PC-3 (cell line): ENCODE data around the gene CKAP2. TPM values are rescaled to one million over a fixed set of nuclear protein-coding genes. Genes with fewer than 3 reads are reported as not detected.

Source experiments
- ATAC-seq: fragments of 200-7000 bp; cut with Tn5 transposase; 2 replicates; pipeline ENCODE4 v1.9.1; 2020; ENCODE audit warnings: mild to moderate bottlenecking, moderate library complexity
- BruUV-seq: library from RNA; stranded (reverse); fragments of 400-500 nt; replicated peaks from 2 replicates; lab custom pipeline; 2021; lab: Mats Ljungman, UMichigan
- CTCF ChIA-PET: fragments of 300-600 bp; sonication (Branson Sonifier 250); formaldehyde crosslinking; loops from one replicate; lab custom pipeline; 2022; ENCODE audit warnings: antibody characterized with exemption; lab: Charles Lee
- POLR2A ChIA-PET: fragments of 300-600 bp; sonication (Branson Sonifier 250); formaldehyde crosslinking; loops from one replicate; lab custom pipeline; 2022; ENCODE audit warnings: antibody characterized with exemption; ENCODE audit not compliant: unreplicated experiment; lab: Charles Lee
- DNase-seq: peaks from one replicate; pipeline ENCODE4 v3.0.0-alpha.2; 2015
- H2AFZ ChIP-seq: fragments of 300-600 bp; sonication (generic); 2 replicates; pipeline ENCODE4 v1.6.0; 2016; ENCODE audit warnings: antibody characterized with exemption, low read length
- H3F3A ChIP-seq: fragments of 300-600 bp; sonication (generic); one replicate; pipeline ENCODE4 v1.6.0; 2017; ENCODE audit warnings: antibody characterized with exemption, low read length, control low read depth, mild to moderate bottlenecking; ENCODE audit not compliant: unreplicated experiment
- H3K27ac ChIP-seq: fragments of 300-600 bp; sonication (generic); 2 replicates; pipeline ENCODE4 v1.5.1; 2016; ENCODE audit warnings: mild to moderate bottlenecking, low read length
- H3K27me3 ChIP-seq: fragments of 300-600 bp; sonication (generic); 2 replicates; pipeline ENCODE4 v1.6.1; 2016; ENCODE audit warnings: low read length, mixed read lengths
- H3K36me3 ChIP-seq: fragments of 300-600 bp; sonication (generic); 2 replicates; pipeline ENCODE4 v1.6.1; 2016; ENCODE audit warnings: low read depth, mixed run types, low read length, mixed read lengths
- H3K4me1 ChIP-seq: fragments of 300-600 bp; sonication (generic); 2 replicates; pipeline ENCODE4 v1.5.1; 2016; ENCODE audit warnings: low read length; ENCODE audit not compliant: insufficient read depth
- H3K4me2 ChIP-seq: fragments of 300-600 bp; sonication (generic); 2 replicates; pipeline ENCODE4 v1.6.0; 2016; ENCODE audit warnings: low read length
- H3K4me3 ChIP-seq: fragments of 300-600 bp; sonication (generic); 2 replicates; pipeline ENCODE4 v1.5.1; 2016; ENCODE audit warnings: mild to moderate bottlenecking, low read length, mixed read lengths
- H3K79me2 ChIP-seq: fragments of 300-600 bp; sonication (generic); 2 replicates; pipeline ENCODE4 v1.6.1; 2017; ENCODE audit warnings: low read length, mixed read lengths
- H3K9ac ChIP-seq: fragments of 300-600 bp; sonication (generic); 2 replicates; pipeline ENCODE4 v1.6.0; 2016; ENCODE audit warnings: mild to moderate bottlenecking, low read length
- H3K9me2 ChIP-seq: fragments of 300-600 bp; sonication (generic); replicated peaks from 2 replicates; pipeline ENCODE4 v1.6.1; 2016; ENCODE audit warnings: mixed run types, low read length, mixed read lengths
- H3K9me3 ChIP-seq: fragments of 300-600 bp; sonication (generic); 2 replicates; pipeline ENCODE4 v1.6.1; 2016; ENCODE audit warnings: low read length, mixed read lengths
- H4K20me1 ChIP-seq: fragments of 300-600 bp; sonication (generic); 2 replicates; pipeline ENCODE4 v1.6.1; 2016; ENCODE audit warnings: low read length, mixed read lengths
- CTCF ChIP-seq: fragments of 300-600 bp; sonication (generic); conservative IDR thresholded peaks from 2 replicates; pipeline ENCODE4 v1.5.1; 2017; ENCODE audit warnings: antibody characterized with exemption, low read depth, mild to moderate bottlenecking, low read length
- EZH2 ChIP-seq: fragments of 300-600 bp; sonication (generic); IDR thresholded peaks from one replicate; pipeline ENCODE4 v1.6.1; 2017; ENCODE audit warnings: antibody characterized with exemption, mild to moderate bottlenecking, low read length; ENCODE audit not compliant: unreplicated experiment
- EZH2phosphoT487 ChIP-seq: fragments of 300-600 bp; sonication (generic); IDR thresholded peaks from 2 replicates; pipeline ENCODE4 v1.6.1; 2018; ENCODE audit warnings: mild to moderate bottlenecking, antibody characterized with exemption, low read length, borderline replicate concordance
- intact Hi-C: fragments of 100-400 bp; cut with micrococcal nuclease; formaldehyde crosslinking; loops from 2 replicates; pipeline ENCODE4 v1.9.0; 2023
- total RNA-seq: library from RNA; depleted of rRNA; stranded (reverse); fragments of >200 nt; gene quantifications from 2 replicates; pipeline ENCODE4 v1.2.3, GENCODE V29; 2014

Gene CKAP2
- total RNA-seq, 1 experiment from 2014 or later = 30.7 TPM

GRCh38 chr13:52411629-52412028 is 43.6 kb upstream of the CKAP2 start:
- H3K4me2 ChIP-seq = no peak overlapping the region
- ATAC-seq (peak; percentile 33; the same call in 1 of the 2 replicates), DNase-seq (peak; percentile 5)
- H3K9ac ChIP-seq = no peak overlapping the region
- no peak overlapping the region for H2AFZ ChIP-seq
- H3K79me2 ChIP-seq = no peaks in the 10 kb centered on the region
- POLR2A ChIA-PET = no interaction called here
- no TSS peak for BruUV-seq
- H3K4me3 ChIP-seq = no peak overlapping the region
- no peaks in the 10 kb centered on the region for H3F3A ChIP-seq
- H3K9me2 ChIP-seq = no peaks in the 10 kb centered on the region
- intact Hi-C loops = no loop called here
- no peaks in the 10 kb centered on the region for H3K4me1 ChIP-seq
- H4K20me1 ChIP-seq = no peaks in the 10 kb centered on the region
- H3K36me3 ChIP-seq = no peaks in the 10 kb centered on the region
- H3K27me3 ChIP-seq = no peaks in the 10 kb centered on the region
- no peak for TF ChIP-seq EZH2
- no peak overlapping the region for H3K27ac ChIP-seq
- CTCF ChIA-PET = no interaction called here
- H3K9me3 ChIP-seq = no peaks in the 10 kb centered on the region

DNA sequence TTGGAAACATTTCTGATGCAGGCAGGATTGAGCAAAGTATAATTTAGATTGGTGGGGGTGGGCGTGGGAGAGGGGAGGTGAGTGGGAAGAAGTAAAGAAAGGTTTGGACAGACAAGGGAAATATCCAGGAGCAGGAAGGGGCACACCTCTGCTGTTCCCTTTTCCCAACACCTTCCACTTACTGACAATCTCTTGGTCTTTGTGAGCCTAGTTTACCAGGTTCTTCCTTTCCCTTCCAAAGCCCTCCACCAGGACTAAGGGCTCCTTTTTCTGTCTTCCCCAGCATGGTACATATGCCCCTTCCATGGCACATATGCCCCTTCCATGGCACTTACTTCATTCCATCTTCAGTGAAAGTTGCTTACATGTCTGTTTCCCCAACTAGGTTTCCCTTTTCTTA is 43.1 kb upstream of the CKAP2 start:
- Histone ChIP-seq H3K4me2 (no peak overlapping the region), H3K9me2 (no peaks in the 10 kb centered on the region), H3K9me3 (no peaks in the 10 kb centered on the region), H3K27me3 (no peaks in the 10 kb centered on the region), H3K9ac (no peak overlapping the region), H3K36me3 (no peaks in the 10 kb centered on the region), H3K79me2 (no peaks in the 10 kb centered on the region), H2AFZ (no peak overlapping the region), H4K20me1 (no peaks in the 10 kb centered on the region), H3K4me1 (no peaks in the 10 kb centered on the region), H3K27ac (no peak overlapping the region), H3F3A (no peaks in the 10 kb centered on the region), H3K4me3 (no peak overlapping the region)
- intact Hi-C loops = no loop called here
- CTCF ChIA-PET = no interaction called here
- TF ChIP-seq CTCF = no peak
- no peak for TF ChIP-seq EZH2phosphoT487
- no peak for TF ChIP-seq EZH2
- ATAC-seq = no peak
- BruUV-seq = no TSS peak
- POLR2A ChIA-PET = no interaction called here
- no peak for DNase-seq

DNA sequence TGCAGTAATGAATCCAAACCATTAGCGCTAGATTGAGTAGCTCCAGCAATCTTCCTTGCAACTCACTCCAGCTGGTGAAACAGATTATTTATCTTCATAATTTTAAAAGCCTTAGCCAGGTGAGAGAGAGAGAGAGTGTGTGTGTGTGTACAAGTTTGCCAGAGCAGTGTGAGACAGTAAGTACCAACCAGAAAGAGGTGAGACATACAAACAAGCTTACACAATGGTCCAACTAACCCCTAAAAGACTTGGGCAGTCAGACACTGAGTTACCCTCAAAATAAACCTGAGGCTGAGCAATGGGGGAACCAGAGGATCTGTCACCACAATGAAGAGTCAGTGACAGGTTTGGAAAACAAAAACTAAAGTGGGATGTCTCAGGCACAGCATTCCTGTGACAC is 41.2 kb upstream of the CKAP2 start:
- Histone ChIP-seq H2AFZ (no peak overlapping the region), H3K4me2 (no peak overlapping the region), H3K36me3 (no peaks in the 10 kb centered on the region), H3K4me1 (no peaks in the 10 kb centered on the region), H3K79me2 (no peaks in the 10 kb centered on the region), H3K9me3 (no peaks in the 10 kb centered on the region), H3K4me3 (no peak overlapping the region), H4K20me1 (no peaks in the 10 kb centered on the region), H3K27ac (no peak overlapping the region), H3K9me2 (no peaks in the 10 kb centered on the region), H3K9ac (no peak overlapping the region), H3F3A (no peaks in the 10 kb centered on the region), H3K27me3 (no peaks in the 10 kb centered on the region)
- no TSS peak for BruUV-seq
- CTCF ChIA-PET = no interaction called here
- ATAC-seq (no peak), DNase-seq (no peak)
- POLR2A ChIA-PET = no interaction called here
- intact Hi-C loops = no loop called here
- TF ChIP-seq EZH2phosphoT487 = no peak
- no peak for TF ChIP-seq CTCF
- no peak for TF ChIP-seq EZH2
